Right atrium auricular region (tissue), 2 donors: ENCODE results near the gene DNAJC21. TPM values are rescaled to one million over a fixed set of nuclear protein-coding genes. Genes with fewer than 3 reads are reported as not detected.

ENCODE experiments used
- DNase-seq: peaks from one replicate; pipeline ENCODE4 v3.0.0-alpha.2; 2019; ENCODE audit warnings: low spot score
- H3K27ac ChIP-seq, 2 donors: fragments of 200-600 bp; sonication (generic); 1 replicate in 1 of 2; 2 replicates in 1 of 2; pipeline ENCODE4 v1.5.1; 2016 to 2019
- H3K27me3 ChIP-seq, 2 donors: fragments of 200-600 bp; sonication (generic); one replicate each; pipeline versions ENCODE4 v1.5.1 to v1.6.0; 2017 to 2019
- H3K36me3 ChIP-seq: fragments of 200-600 bp; sonication (generic); one replicate; pipeline ENCODE4 v1.5.1; 2016
- H3K4me1 ChIP-seq, 2 donors: fragments of 200-600 bp; sonication (generic); one replicate each; pipeline versions ENCODE4 v1.5.1 to v1.6.0; 2017 to 2019
- H3K4me3 ChIP-seq, 2 donors: fragments of 200-600 bp; sonication (generic); 1 replicate in 1 of 2; 2 replicates in 1 of 2; pipeline ENCODE4 v1.5.1; 2017 to 2019; ENCODE audit warnings: mild to moderate bottlenecking in 1 of 2, moderate library complexity in 1 of 2
- H3K9me3 ChIP-seq, 2 donors: fragments of 200-600 bp; sonication (generic); one replicate each; pipeline ENCODE4 v1.5.1; 2019
- total RNA-seq, 2 donors: library from RNA; depleted of rRNA; stranded (reverse); fragments of >200 nt; gene quantifications; one replicate each; pipeline ENCODE4 v1.1.0, GENCODE V29; 2016
- TF ChIP-seq, protein P1 (sequence below), 2 donors: fragments of 200-600 bp; sonication (generic); IDR thresholded peaks; one replicate each; pipeline ENCODE4 v1.5.1; 2019; ENCODE audit warnings: antibody characterized with exemption in 2 of 2

DNAJC21 gene
- total RNA-seq, 2 donors from 2014 or later, result 39.1 to 50.8 TPM

DNA sequence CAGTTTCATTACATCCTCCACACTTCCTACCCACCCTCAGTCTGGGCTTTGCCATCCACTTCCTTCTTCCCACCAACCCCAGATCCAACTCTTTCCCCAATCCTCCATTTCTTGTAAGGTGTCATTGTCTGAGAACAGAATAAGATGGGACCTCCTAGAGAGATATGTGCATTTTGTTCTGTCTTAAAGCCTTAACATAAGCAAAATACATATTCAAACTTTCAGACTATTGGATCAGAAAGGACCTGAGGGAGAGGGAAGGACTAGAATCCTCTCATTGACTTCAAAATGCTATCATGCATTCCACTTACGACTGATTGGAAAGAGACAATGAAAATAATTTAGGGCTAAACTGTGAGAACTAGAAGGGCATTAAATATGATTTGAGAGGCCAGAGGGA is 75.4 kb downstream of the DNAJC21 start:
- DNase-seq, result no peak
- H3K9me3 ChIP-seq, result no peaks in the 10 kb centered on the region
- H3K27me3 ChIP-seq, result no peaks in the 10 kb centered on the region
- TF ChIP-seq, protein P1, sequence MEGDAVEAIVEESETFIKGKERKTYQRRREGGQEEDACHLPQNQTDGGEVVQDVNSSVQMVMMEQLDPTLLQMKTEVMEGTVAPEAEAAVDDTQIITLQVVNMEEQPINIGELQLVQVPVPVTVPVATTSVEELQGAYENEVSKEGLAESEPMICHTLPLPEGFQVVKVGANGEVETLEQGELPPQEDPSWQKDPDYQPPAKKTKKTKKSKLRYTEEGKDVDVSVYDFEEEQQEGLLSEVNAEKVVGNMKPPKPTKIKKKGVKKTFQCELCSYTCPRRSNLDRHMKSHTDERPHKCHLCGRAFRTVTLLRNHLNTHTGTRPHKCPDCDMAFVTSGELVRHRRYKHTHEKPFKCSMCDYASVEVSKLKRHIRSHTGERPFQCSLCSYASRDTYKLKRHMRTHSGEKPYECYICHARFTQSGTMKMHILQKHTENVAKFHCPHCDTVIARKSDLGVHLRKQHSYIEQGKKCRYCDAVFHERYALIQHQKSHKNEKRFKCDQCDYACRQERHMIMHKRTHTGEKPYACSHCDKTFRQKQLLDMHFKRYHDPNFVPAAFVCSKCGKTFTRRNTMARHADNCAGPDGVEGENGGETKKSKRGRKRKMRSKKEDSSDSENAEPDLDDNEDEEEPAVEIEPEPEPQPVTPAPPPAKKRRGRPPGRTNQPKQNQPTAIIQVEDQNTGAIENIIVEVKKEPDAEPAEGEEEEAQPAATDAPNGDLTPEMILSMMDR (IDR thresholded peaks at IDR 0.05), result no peak
- H3K36me3 ChIP-seq, result no peaks in the 10 kb centered on the region
- H3K4me1 ChIP-seq, result no peaks in the 10 kb centered on the region
- no peak overlapping the region for H3K4me3 ChIP-seq
- H3K27ac ChIP-seq, result no peak overlapping the region

Other genes starting within 250 kb of the DNAJC21 start
- gene TTC23L, start 90.4 kb upstream of the DNAJC21 start, total RNA-seq, result under 1 TPM in 1 of 2 donors, not detected in 1; 0.28 TPM
- 10 to 100 TPM; 16.6 to 20.1 TPM for gene RAD1, start 14.1 kb upstream of the DNAJC21 start, total RNA-seq
- gene BRIX1, start 13.8 kb upstream of the DNAJC21 start, total RNA-seq, result 10 to 100 TPM in 1 of 2 donors, 1 to 10 TPM in 1; 8.4 to 11.7 TPM
- gene AGXT2, start 118.4 kb downstream of the DNAJC21 start, total RNA-seq, result not detected